PC-3 (cell line): Measurements from ENCODE around the gene YY1.

Source experiments
- CTCF ChIP-seq: fragments of 300-600 bp; sonication (generic); conservative IDR thresholded peaks from 2 replicates; pipeline ENCODE4 v1.5.1; 2017; ENCODE audit warnings: antibody characterized with exemption, low read depth, mild to moderate bottlenecking, low read length
- EZH2 ChIP-seq: fragments of 300-600 bp; sonication (generic); IDR thresholded peaks from one replicate; pipeline ENCODE4 v1.6.1; 2017; ENCODE audit warnings: antibody characterized with exemption, mild to moderate bottlenecking, low read length; ENCODE audit not compliant: unreplicated experiment
- EZH2phosphoT487 ChIP-seq: fragments of 300-600 bp; sonication (generic); IDR thresholded peaks from 2 replicates; pipeline ENCODE4 v1.6.1; 2018; ENCODE audit warnings: mild to moderate bottlenecking, antibody characterized with exemption, low read length, borderline replicate concordance

GRCh38 chr14:100292301-100292775 is 53.4 kb downstream of the YY1 start:
- TF ChIP-seq CTCF = no peak
- no peak for TF ChIP-seq EZH2phosphoT487
- TF ChIP-seq EZH2 = no peak
